GM12865 (cell line): ENCODE results near the gene GALM.
"Not testable (repeated sequence)": the region's sequence is repeated elsewhere in the genome, so short reads cannot be mapped to it uniquely, and the experiment has no call there.

Experiments
- DNase-seq: peaks from one replicate; pipeline ENCODE4 v3.0.0; 2010; ENCODE audit warnings: low read depth
- H3K4me3 ChIP-seq: 2 replicates; pipeline ENCODE4 v1.5.1; 2011; ENCODE audit warnings: mild to moderate bottlenecking, low read depth, low read length, control low read depth
- TF ChIP-seq, protein P1 (sequence below): IDR thresholded peaks from 2 replicates; pipeline ENCODE4 v1.5.1; 2011; ENCODE audit warnings: low read length, control low read depth, low read depth, inconsistent platforms; ENCODE audit not compliant: insufficient read depth; ENCODE audit errors: missing control alignments

GALM gene

DNA sequence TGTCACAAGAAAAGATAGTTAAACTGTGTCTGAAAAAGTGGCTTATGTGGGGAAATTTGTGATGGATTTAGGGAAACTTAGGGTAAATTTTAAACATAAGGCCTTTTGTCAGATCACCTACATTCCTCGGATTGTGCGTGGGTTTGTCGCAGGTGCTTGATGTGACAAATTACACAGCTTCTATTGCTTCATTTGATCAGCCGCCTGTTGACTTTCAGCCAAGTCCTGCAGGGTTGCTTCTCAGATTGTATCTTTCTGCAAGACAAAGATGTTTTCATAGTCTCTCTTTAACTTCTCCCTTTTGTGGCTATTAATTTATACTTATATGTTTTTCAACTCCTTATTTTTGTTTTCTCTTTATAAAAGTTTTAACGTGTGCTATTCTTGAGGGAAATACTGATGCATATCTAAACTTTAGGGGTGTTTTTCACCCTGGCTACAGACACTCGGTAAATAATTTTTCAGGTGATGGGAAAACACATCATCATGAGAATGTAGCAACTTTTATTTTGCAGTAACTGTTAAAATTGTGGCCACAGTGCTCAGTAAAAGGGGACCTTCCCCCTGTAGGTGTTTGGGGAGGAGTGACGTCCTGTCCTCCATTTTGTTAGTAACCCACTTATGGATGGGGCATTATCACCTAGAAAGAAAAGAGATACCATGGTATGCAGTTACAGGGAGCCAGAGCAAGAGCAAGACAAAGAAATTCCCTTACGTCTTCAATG, 31.4 kb downstream of the GALM start:
- TF ChIP-seq, protein P1, sequence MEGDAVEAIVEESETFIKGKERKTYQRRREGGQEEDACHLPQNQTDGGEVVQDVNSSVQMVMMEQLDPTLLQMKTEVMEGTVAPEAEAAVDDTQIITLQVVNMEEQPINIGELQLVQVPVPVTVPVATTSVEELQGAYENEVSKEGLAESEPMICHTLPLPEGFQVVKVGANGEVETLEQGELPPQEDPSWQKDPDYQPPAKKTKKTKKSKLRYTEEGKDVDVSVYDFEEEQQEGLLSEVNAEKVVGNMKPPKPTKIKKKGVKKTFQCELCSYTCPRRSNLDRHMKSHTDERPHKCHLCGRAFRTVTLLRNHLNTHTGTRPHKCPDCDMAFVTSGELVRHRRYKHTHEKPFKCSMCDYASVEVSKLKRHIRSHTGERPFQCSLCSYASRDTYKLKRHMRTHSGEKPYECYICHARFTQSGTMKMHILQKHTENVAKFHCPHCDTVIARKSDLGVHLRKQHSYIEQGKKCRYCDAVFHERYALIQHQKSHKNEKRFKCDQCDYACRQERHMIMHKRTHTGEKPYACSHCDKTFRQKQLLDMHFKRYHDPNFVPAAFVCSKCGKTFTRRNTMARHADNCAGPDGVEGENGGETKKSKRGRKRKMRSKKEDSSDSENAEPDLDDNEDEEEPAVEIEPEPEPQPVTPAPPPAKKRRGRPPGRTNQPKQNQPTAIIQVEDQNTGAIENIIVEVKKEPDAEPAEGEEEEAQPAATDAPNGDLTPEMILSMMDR: no peak
- DNase-seq: no peak
- H3K4me3 ChIP-seq: no peak overlapping the region

DNA sequence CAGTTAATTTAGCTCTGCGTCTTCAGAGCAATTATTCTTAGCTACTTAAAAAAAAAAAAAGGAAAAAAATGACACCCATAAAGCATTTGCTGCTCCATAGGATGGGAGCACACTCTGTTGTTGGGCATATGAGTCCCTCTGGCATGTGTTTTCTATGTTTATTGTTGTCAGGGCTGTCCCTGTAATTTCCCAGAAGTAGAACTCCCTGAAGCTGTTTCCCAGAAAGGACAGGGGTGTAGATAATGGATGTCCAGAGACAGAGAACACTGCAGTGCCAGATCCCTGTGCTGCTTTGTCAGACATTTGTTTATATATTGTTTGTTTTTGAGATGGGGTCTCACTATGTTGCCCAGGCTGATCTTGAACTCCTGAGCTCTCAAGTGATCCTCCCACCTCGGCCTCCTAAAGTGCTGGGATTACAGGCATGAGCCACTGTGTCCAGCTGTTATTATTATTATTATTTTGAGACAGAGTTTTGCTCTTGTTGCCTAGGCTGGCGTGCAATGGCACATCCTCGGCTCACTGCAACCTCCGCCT, 32.6 kb downstream of the GALM start:
- TF ChIP-seq, protein P1: no peak
- no peak for DNase-seq
- H3K4me3 ChIP-seq: no peak overlapping the region

DNA sequence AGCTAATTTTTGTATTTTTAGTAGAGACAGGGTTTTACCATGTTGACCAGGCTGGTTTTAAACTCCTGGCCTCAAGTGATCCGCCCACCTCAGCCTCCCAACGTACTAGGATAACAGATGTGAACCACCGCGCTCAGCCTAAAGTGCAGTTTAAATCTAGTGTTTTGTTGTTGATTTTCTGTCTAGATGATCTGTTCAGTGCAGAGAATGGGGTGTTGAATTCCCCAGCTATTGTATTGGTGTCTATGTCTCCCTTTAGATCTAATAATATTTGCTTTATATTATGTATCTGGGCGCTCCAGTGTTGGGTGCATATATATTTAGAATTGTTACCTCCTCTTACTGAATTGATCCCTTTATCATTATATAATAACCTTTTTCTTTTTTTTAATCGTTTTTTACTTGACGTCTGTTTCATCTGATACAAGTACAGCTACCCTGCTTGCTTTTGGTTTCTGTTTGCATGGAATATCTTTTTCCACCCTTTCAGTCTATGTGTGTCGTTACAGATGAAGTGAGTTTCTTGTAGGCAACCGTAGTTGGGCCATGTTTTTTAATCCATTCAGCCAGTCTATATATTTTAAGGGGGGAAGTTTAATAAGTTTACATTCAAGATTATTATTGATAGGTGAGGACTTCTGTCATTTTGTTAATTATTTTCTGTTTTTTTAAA, 34.3 kb downstream of the GALM start:
- no peak for DNase-seq
- TF ChIP-seq, protein P1: no peak
- no peak overlapping the region for H3K4me3 ChIP-seq

DNA sequence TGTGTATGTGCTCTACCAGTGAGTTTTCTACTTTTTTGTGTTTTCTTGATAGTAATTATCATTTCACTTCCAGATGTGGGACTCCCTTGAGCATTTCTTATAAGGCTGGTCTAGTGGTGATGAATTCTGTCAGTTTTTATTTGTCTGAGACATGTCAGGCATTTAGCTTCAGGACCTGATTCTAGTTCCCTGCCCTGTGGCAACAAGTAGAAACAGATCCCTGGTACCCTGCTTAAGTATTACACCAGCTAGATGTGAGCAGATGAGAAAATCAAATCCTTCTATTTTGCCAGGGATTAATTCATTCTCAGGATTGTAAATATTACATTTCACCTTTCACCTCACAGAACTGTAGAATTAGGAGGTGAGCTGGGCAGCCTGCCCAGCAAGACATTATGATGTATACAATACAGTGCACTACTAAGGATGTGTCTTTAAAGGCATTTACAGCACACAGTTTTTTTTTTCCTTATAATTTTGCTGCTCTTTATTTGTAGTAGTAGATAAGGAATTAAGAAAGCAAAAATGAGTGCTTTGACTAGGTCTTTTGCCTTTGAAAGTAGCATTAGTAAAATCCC, 35.1 kb downstream of the GALM start:
- DNase-seq: no peak
- TF ChIP-seq, protein P1: no peak

DNA sequence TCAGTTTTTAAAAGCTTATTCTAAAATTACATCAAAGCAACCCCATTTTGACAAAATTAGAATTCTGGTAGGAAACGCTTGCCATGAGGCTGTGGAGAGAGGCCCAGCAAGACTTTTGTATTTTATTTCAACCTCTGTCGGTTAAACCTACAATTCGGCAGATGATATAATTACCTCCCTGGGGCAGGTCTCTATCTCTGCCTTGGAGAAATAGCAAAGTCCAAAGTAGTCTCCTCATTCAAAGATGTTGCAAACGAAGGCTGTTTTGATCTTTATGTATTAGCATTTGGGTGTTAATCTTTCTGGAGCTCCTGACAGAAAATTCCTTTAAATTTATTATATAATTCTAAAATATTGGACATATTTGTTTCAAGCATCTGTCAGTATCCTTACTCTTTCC, 35.6 kb downstream of the GALM start:
- H3K4me3 ChIP-seq: no peak overlapping the region
- TF ChIP-seq, protein P1: no peak
- no peak for DNase-seq

More for the DNA sequence above, 35.1 kb downstream of the GALM start:
- no peak overlapping the region for H3K4me3 ChIP-seq

DNA sequence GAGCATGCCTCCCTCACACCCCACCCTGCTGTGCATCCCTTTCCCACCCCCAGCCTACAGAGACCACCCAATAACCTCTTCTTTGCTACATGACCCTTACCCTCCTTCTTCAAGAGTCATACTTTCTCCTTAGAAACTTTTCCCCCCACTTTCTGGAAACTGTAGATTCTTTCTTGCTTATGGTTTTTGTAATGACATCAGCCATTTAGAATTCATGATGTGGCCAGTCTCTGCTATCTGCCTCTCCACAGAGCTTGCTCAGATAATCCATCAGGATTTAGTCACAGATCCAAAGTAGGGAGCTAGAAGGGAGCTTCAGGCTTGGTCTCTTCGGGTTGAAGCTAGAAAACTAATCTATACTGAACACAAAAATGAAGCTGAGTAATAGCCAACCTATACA, 36.5 kb downstream of the GALM start:
- TF ChIP-seq, protein P1: no peak
- no peak overlapping the region for H3K4me3 ChIP-seq
- no peak for DNase-seq

DNA sequence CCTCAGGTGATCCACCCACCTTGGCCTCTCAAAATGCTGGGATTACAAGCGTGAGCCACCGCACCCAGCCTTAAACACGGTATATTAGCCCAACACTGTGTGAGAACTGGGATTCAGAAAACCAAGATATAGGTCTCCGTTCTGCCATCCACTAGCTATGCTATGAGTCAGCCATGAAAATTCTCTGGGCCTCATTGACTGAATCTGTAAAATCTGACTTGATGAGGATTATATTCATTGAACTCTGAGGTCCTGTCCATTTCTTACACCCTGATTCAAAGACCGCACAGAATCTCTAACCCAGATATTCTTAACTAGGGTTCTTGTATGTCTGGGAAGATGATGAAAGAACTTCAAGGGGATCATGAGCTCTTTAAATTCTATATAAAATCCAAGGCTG, 37.4 kb downstream of the GALM start:
- DNase-seq, H3K4me3 ChIP-seq: not testable (repeated sequence)
